Umbilical cord (tissue), 2 donors: Measurements from ENCODE around the gene DAB2IP. TPM values are rescaled to one million over a fixed set of nuclear protein-coding genes. Genes with fewer than 3 reads are reported as not detected.

Source experiments
- DNase-seq: peaks from one replicate; pipeline ENCODE4 v3.0.0-alpha.2; 2015; ENCODE audit warnings: low spot score
- total RNA-seq: library from RNA; depleted of rRNA; stranded (reverse); fragments of >200 nt; gene quantifications from one replicate; pipeline ENCODE4 v1.2.3, GENCODE V29; 2014; ENCODE audit warnings: low replicate concordance; ENCODE audit not compliant: insufficient read depth

Gene DAB2IP
- total RNA-seq, 1 donor from 2014 or later, result 60.9 TPM

DNA sequence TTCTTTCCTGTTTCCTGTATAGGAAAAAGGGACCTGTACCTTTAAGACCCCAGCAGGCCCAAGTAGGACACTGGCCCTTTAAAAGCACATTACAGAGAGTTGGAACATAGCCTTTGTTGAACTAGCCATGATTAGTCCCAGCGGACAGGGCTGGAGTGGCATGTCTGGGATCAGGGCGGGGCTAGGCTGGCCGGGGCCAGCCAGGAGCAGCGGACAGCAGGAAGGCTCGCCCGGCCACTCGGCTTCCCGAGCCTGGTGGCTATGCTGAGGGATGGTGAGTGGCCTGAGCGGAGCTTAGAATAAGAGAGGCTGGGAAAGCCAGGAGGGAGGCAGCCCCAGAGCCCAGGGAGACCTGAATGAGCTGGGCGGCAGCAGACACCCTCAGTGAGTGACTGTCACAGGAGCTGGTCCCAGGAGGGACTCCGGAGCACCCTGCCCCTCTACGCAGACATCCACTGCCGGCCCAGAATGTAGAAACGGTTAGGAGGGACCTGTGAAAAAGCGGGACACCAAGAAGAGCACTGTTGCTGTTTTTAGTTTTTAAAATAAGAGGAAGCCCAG lies 92.1 kb downstream of the DAB2IP start:
- peak; percentile 74 for DNase-seq

DNA sequence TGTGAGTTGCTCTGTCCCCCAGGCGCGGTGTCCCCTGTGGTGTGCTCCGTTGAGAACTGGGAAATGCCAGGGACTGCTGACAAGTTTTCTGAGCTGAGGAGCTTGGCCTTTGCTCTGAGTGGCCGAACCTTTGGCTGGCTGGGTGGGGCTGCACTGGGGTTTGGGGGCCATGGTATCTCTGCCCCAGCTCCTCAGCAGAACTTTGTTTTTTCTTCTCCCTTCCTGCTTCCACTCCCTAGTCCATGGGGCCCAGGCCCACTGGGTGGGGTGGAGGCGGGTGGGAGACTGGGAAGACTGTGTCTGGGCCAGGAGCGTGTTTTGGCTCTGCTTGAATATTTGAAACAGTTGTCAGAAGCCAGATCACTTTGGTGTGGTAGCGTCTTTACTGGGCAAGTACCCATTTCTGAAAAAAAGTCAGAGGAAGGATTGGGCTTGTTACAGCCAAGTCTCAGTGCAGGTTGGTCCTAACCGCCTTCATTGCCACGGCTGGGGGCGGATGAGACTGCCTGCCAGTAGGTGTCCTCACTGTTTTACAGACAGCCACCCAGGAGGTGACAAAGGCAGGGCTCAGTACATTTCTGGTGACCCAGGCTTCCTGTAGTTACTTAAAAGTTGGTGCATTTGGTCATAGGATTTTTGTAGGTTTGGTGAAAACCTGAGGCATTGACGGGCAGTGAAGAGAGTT lies 92.7 kb downstream of the DAB2IP start:
- DNase-seq, result peak; percentile 56

DNA sequence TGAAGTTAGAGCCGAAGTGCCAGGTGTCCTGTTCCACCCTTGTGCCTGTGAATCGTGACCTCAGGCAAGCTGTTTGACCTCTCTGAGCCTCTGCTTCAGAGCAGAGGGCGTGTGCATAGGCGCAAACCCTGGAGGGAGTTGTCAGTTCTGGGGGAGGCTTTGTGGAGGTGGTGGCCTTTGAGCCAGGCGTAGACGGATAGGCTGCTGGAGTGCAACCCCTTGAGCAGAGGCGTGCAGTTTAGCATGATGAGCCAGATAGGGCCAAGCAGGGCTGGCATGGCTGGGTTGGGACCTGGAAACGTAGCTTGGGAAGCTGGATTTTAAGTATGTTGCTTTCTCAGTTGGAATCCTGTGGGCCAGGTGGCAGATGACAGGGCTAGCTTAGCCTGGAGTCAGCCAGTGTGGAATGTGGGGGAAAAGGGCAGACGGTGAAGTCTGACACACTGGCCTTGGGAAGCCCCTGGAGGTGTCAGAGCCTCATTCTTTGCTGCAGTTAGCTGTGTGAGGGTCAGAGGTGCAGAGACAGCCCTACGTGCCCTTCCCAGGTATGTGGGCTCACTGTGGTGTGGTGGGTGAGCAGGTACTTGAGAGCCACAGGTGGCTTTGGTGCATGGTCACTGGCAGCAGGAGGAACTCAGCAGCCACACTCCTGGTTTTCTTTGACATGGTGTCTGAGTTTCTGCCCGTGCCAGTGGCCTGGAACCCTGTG lies 93.4 kb downstream of the DAB2IP start:
- no peak for DNase-seq

DNA sequence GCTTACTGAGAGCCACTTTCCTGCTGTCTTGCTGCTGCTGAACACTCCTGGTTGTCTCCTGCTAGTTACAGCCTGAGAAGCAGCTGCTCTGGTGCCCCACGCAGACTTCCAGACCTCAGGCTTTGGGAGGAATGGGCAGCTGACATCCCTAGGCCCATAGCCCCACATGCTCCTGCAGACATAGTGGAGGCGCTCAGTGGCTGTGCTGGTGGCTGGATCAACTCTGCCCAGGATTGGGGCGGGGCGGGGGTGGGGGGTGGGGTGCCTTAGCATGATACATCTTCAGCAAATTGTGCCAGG lies 93.9 kb downstream of the DAB2IP start:
- no peak for DNase-seq

DNA sequence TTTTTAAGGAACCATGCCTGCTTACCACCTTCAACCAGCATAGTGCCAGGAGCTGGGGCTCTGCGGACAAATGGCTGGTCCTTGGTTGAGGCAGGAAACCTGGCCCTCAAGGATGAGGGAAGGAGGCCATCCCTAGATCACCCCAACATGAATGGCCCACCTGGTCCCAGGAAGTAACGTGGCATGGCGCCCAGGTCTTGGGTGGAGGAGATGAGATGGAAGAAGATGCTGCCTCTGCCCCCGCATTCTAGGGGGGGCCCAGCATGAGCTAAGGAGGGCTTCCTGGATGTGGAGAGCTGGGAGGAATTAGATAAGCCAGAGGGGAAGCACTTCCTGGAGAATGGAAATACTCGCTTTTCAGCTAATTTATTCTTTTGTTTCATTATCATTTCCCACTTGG lies 95.0 kb downstream of the DAB2IP start:
- no peak for DNase-seq

DNA sequence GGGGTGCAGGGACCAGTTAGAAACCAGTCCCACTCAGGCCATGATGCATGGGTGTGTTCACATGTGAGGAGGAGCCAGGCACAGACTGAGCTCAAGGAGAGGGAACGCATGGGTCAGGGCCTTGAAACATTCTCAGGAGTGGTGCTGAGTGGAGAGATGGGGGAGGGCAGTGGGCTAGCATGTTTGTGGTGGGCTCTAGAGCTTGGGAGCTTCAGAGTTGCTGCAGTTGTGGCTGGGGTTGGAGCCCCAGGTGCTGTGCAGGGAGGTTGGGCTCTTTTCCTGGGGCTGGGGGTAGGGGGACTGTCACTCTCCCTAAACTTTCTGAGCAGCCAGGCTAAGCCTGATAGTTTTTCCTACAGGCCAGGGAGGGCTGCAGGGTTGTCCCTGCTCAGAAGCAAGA lies 95.4 kb downstream of the DAB2IP start:
- no peak for DNase-seq

DNA sequence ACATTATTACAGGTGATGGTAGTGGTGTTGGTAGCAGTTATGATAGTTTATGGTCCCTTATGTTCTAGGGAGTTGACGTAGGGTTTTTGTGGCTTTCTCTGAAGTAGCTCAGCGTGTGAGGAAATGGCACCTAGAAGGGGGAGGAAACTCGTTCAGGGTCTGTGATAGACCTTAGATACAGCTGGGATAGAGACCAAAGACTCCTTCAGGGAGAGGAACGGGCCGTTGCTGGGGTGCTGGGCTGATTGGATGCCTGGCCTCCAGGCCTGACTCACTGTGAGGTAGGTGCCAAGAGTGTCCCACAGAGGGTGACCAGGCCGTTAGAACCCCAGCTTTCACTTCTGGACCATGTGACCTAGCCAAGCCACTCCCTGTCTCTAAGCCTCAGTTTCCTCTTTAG lies 96.6 kb downstream of the DAB2IP start:
- no peak for DNase-seq

DNA sequence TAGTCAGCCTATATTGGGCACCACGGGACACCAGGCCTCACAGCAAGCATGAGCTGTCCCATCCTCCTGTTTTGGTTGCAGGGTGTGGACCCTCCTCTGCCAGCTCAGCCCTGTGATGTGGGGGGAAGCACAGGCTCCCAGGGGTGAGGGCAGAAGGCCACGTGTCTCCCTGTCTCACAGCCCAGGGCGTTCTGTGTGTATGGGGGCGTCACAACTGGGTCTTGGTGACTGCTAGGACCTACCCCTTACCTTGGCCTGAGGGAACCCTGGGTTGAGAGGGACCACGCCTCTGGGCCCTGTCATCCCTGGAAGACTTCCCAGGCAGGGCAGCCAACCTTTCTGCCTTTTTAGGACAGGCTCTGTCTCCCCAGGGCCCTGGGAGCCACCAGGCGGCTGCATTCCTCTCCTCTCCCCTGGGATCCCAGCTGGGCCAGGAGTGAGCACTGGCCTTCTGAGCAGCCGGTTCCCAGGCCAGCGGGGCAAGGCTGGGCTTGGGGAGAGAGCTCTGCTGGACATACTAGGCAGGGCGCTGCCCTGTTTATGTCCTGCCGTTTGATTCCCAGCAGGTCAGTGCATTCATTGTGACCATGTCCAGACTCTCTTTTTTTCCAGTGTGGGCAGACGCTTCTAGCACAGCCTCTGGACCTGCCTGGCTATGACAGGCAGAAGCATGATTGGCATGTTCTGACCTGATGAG lies 97.4 kb downstream of the DAB2IP start:
- no peak for DNase-seq

DNA sequence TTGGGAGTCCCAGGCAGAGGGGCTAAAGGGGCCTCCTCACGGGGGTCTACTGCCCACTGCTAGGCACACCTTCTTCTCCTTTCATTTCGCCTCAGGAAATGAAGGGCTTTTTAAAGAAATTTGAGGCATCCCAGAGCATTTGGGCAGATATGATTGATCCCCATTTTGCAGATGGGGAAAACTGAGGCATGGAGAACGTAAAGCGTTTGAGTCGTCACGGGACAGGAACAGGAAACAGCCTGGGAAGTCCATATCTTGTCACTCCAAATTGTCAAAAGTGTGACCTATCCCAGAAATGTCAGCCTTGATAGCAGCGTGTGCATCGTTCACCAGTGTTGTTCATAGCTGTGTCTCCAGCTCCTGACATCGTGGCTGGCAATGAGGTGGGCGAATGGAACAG lies 98.2 kb downstream of the DAB2IP start:
- DNase-seq, result no peak

DNA sequence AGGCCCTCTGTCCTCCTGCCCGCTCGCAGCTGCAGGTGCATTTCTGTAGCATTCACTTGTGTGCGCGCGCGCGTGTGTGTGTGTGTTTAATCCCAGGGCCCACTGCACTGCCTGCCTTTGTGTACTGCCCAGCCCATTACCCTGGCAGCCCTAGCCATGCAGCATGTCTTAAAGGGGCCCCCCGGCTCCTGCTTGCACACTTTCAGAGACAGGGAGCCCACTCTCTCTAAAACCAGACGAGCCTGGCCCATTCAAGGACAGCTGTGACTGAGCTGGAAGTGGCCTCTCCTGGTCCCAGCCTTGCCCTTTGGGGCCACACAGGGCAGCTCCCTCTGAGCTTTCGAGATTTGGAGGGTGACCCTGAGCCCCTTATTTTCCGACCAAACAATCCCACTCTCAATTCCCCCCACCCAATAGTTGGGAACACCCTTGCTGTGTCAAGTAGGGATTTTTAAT lies 98.9 kb downstream of the DAB2IP start:
- no peak for DNase-seq

DNA sequence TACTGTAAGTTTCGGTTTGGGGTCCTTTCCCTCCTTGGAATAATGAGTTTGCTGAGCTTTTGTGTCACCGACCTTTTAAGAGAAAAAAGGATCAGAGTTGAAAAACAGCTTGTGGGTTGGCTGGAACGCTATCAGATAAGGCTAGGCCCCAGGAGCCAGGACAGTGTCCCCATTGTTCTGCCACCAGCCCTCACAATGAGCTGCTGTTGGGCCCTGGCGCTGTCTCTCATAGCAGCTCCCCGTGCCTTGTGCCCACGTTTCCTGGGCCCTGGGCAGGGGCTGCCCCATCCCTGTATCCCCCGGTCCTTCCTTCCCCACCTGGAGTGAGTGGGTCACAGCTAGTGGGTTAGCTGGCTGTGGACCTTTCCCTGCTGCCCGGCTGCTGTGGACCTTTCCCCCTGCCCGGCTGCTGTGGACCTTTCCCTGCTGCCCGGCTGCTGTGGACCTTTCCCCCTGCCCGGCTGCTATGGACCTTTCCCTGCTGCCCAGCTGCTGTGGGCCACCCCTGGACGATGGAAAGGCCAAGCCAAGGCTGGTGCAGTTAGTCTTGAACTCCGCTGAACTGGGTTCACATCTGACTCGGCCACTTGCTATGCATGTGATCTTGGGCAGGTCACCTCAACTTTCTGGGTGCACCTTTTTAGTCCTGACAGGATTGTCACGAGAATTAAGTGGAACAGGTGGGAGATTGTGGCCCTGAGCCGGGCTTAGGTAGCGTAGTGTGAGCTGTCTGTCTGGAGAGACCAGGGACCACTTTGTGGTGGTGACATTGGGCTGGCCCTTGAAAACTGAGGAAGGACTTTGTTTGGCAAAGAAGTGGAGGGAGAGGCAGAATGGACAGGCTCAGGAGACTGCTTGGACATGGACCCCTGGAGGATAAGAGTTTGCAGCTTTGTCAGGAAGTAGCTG lies 99.5 kb downstream of the DAB2IP start:
- no peak for DNase-seq

DNA sequence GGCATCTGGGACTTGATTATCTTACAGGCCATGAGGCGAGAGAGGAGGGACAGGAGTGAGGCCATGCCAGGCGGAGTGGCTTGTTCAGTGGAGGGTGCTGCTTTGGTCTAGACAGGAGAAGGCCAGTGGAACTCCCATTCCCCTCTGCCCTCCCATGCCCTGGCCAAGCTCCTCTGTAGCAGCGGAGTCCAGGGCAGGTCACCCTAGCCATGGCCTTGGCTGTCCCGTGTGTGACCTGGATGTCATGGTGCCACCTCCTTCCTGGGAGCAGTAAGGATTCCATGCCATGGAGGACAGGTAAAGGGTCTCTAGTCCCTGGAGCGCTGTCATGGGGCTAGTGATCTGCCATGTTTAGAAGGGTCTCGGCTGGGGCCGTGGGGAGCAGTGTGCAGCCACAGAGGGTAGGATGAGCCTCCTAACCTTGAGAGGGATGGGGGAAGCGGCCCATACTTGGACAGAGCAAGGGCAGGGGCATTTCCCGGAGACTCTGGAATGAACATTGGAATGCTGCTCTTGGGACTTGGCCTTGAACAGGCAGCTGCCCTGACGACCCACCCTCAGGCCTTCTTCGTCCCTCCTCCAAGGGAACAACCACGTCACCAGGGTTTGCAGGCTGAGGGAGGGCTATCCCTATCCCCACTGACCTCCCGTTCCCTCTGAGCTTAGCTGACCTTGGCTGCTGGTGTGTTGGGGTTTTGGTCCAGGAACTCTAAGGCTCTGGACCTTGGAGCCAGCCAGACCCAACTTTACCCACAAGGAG lies 100.4 kb downstream of the DAB2IP start:
- DNase-seq, result peak; percentile 49

DNA sequence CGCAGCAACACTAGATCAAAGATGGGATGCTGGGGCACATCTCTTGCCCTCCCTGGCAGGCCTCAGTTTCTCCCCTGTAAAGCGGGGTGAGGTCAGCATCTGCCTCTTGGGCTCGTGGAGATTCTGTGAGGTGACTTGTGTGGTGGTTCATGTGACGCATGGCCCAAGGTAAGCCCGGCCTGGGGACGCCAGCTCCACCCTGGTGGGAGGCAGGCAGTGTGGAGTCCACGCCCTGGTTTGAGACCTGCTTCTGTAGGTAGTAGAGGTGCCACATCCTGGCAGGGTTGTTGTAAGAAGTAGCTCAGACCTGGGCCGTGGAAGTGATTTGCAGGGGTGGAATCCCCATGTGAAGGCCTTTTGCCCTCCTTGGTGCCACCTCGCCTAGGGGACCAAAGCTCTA lies 101.5 kb downstream of the DAB2IP start:
- no peak for DNase-seq

DNA sequence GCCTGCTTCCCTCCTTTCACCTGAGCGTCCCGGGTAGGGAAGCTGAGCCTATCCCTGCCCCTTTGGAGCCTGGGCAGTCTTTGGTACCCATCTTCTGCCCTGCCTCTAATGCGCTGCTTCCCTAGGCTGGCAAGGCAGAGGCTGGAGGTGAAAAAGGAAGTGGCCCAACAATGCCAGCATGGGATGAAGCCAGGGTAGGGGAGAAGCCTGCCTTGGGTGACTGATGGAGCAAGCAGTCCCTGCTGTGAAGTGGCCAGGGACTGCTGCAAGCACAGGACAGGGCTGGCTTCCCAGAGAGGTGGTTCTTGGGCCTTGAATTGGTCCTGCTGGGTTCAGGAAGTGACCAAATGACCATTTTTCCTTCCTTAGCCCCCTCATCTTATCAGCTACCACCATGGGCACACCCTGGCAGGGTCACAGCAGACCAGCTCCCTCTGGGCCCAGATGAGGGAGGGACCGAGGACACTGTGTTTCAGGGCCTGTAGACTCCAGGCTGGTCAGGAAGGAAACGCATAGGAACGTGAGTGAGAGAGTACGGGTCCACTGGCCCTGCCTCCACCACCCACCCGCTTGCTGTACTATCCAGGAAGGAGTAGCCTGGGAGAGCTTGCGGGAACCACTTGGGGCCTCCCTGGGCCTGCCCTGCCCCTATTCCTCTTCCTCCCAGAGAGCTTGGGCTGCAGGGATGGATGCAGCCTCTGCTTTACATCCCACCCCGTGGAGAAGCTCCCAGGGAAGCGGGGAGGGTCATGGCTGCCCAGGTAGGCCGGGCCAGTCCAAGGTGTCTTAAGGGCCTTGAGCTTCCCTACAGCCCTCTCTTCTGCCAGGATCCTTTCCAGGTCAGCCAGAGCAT lies 102.6 kb downstream of the DAB2IP start:
- DNase-seq, result no peak

DNA sequence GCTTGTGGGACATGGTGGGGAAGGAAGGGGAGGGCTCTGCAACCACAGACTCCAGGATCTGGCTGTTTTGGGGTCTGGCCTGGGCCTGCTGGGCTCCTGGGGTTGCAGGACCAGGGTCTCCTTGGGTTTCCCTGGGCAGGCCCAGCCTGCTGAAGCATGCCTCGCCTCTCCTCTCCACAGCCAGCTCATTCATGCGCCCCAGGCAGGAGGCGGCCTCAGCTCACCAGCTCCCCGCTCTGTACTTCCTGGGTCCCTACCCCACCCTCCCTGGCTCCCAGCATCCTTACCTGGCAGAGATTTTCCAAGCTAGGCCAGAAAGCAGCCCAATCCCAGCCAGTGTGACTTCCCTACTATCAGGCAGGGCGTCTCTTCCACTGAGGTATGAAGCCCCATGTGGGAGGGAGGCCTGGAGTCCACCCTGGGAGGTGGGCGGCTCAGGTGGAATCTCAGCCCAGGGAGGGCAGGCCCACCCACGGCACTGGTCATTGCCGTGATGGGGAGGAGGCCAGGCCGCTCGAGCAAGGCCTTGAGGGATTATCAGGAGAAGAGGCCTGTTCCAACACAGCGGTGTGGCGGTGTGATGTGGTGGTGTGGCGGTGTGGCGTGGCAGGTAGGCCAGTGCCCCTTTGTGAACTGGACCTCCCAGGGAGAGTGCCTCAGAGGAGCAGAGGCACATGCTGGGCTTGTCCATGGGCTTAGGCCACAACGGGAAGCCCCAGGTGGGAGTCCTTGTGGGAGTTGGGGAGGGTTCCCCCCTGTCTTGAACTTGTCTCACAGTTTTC lies 103.4 kb downstream of the DAB2IP start:
- DNase-seq, result no peak

DNA sequence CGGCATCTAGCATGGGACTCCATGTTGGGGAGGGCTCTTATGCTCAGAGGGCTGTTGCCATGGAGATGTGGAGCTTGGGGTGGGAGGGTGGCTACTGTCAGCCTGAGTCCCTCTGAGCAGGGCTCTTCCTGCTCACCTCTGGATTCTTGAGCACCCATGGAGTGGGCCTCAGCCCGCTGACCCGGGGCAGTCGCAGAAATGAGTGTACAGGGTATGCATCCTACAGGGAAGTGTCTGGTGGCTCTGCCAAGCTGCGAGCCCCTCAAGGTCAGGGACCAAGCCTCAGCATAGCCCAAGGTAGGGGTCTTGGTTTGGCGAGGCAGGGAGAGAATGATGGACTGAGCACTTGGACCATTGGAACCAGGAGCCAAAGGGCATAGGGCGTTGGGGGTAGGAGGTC lies 104.1 kb downstream of the DAB2IP start:
- DNase-seq, result no peak

DNA sequence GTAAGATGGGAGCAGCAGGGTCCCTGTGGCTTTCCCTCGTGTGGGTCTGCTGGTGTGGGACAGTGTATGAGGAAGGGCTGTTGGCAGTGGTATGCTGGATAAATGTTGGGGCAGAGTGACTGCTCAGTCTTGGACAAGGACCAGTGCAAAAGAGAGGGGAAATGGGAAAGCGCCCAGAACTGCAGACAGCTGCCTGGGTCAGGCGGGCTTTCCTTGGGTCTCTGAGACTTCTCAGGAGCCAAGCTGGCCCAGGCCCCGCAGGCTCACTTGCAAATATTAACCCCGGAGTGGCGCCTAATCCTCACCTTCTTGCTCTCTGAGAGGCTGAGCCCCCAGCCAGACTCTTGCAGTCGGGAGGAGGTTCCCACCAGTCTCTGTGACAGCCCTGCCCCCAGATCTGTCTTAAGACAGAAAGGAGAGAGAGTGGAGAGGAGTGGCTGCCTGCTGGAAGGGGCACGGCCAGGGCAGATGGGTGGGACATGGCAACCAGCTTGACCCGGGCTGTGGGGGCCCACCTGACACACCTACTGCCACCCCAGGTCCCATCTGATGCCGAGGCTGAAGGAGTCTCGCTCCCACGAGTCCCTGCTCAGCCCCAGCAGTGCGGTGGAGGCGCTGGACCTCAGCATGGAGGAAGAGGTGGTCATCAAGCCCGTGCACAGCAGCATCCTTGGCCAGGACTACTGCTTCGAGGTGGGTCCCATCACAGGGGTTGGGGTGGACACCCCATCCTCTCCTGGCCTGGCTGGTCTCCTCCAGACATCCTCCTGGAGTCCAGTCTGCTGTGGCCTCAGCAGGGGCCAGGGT lies 105.2 kb downstream of the DAB2IP start:
- no peak for DNase-seq

DNA sequence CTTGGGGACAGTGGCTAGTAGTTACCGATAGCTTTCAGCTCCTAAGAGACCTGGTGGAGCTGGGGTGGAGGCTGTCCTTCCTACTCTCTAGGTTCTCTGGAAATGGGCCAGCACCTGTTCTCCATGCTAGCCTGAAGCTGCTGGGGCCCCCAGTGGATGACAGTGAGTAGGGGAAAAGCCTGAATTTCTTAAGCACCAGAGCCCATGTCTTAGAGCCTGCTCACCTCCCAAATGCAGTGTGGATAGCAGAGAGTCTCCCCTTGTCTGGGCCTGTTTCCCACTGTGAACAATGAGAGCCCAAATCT lies 105.8 kb downstream of the DAB2IP start:
- DNase-seq, result no peak
